GM18526 (cell line): ENCODE measurements around the gene RASGEF1B.

Experiments
- POLR2A ChIP-seq: IDR thresholded peaks from 3 replicates; pipeline ENCODE4 v1.6.1; 2011; ENCODE audit not compliant: insufficient read length; ENCODE audit errors: extremely low read depth

RASGEF1B gene

DNA sequence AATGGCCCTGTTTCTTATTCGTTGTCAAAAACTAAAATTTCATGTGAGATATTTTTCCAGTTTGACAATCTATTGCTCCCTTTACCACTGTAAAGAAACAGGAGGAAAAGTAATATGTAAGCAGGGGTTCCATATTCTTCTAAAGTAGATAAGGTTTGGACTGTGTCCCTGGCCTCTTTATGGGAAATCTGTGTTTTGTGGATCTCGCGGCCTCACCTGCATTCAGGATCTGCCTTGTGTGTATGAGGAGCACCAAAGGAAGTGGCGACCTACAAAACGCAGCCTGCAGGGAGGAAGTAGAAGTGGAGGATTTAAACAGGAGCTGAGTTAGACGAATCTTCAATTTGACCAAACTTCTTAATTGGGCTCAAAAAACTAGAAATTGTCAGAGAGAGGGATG, 67.0 kb downstream of the RASGEF1B start:
- TF ChIP-seq POLR2A = no peak

DNA sequence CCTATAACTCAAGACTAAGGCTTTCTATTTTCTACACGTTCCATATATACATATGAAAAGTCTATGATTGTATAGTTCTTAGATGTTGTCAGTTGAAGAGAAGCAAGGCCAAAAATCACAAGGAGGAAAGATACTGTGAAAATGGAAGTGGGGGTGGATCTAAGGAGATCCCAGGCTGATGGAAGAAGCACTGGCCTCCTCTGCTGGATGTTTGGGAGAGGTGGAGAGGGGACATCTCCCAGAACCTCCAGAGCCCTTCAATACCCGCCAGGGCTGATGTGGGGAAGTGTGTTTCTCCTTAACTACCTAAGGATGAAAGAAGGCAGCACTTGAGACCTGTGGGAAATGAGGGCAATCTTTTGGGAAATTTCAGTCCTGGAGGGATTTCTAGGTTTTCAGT, 67.4 kb downstream of the RASGEF1B start:
- no peak for TF ChIP-seq POLR2A

DNA sequence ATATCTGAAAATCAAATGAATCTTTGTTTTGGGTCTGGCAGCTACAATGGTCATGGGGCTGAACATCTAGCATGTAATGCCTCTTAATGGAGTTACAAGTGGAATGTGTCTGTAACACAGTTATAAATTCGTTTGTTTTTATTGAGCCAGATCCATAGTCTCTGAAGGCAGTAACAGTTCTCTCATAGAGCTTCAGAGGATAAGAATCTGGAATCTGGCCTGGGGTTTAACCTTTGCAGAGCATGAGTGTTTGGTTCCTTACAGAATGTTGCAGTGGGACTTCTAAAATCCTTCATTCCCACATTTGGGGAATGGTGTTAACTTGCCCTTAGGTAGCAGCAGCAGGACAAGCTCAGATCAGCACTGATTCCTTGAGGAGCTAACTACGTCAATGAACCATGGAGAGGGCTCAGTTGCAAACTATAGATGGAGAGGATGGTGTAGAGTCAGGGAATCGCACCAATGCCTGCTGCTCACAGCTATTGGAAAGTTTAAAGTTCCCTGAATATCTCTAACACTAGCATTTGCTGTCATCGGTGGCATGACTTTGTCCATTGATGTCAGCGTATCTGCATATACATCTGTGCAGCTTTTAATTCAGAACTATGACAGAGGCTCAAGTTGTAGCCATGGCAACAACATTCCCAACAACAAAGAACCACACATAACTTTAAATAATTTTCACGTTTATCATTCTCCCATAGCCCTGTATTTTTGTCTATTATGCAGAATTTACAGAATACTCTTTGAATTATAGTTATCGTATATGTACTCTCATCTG, 72.2 kb downstream of the RASGEF1B start:
- no peak for TF ChIP-seq POLR2A

DNA sequence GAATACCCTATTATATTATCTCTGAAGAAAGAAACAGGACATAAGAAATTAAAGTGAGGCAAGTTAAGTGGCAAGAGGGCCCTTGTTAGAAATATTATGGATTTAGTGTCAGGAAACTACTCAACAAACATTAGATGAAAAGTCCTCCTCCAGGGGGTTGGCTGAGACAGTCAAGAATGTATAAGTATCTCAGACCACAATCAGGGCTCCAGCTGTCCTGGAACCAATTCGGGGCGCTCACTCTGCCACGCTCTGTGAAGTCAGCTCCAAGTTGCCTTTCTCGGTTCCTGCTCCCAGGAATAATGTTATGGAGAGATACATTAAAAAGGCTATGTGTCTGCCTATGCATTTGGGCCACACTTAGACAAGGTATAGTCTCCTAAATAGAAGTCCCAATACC, 73.3 kb downstream of the RASGEF1B start:
- no peak for TF ChIP-seq POLR2A

DNA sequence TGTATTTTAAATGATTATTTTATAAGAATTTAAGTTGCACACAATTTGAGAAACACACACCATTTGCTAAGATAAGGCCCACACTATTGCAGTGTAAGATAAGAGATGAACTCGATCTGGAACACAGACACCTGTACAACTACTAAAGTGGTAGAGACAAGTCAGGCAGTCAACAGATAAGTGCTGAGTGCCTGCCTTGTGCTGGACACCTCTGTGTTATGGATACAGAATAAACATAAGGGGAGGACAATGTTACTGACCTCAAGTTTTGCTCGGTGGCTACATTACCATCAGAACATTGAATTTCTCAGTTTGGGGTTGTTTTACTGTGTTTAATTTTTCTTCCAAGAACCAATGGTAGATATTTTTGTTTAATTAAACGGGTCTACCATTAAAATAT, 74.1 kb downstream of the RASGEF1B start:
- no peak for TF ChIP-seq POLR2A

DNA sequence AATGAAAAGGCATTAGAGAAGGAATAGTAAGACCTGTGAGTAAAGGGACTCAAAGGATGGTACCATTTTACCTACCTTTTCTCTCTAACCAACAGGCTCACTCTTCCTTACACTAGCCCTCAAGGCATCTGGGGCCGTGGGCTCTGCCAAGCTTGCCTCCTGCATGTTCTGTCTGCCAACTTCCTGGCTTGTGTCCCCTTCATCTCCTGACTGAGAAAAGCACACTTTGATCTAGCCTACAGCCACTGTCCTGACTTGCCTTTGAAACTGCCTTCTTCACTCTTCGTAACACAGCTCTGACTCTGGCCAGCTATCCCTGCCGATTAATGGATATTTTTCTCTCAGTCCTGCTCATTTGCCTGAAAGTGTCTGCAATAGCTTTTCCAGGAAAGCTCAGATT, 76.5 kb downstream of the RASGEF1B start:
- TF ChIP-seq POLR2A = no peak

DNA sequence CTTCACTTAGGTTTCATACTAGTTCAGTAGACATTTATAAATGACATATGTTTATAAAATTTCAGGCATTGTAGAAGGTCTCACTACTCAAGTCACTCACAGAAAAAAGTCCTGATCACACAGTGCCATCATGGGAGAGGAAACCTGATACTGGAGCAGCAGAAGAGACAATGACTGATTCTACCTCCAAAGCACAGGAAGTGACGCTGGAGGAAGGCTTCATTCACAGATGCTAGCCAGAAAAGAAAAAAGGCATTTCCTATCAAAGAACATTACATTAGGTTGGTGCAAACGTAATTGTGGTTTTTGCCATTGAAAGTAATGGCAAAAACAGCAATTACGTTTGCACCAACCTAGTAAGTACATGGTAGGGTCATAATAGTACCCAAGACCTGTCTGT, 79.5 kb downstream of the RASGEF1B start:
- no peak for TF ChIP-seq POLR2A

DNA sequence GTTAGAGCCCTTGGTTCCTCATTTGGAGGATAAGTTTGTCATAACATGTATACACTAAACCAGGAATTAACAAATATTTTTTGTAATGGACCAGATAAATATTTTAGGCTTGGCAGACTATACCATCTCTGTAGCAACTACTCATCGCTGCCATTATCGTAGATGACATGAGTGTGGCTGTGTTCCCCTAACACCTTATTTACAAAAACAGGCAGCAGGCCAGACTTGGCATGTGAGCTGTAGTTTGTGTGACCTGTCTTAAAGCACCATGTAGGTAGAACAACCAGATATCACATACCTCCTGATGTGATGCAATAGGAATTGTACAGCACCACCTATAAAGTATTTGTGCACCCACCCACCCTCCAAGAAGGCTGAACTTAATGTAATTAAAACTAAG, 82.0 kb downstream of the RASGEF1B start:
- no peak for TF ChIP-seq POLR2A

DNA sequence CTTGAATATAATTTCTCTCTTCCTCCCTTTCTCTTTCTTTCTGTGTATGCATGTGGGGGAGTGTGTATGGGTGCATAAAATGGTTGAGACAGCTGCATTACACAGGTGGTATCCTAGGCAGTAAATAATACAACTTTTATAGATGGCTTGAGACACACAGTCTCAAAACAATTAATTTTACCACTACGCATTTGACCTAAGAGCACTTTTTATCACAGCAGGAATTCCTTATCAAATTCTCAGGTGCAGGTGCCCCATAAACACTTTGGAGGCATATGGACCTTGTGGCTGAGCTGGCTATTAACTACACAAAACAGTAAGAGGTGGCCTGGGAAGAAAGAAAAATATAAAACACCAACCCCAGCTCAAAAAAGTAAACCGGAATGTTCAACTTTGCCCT, 91.3 kb downstream of the RASGEF1B start:
- TF ChIP-seq POLR2A = no peak

DNA sequence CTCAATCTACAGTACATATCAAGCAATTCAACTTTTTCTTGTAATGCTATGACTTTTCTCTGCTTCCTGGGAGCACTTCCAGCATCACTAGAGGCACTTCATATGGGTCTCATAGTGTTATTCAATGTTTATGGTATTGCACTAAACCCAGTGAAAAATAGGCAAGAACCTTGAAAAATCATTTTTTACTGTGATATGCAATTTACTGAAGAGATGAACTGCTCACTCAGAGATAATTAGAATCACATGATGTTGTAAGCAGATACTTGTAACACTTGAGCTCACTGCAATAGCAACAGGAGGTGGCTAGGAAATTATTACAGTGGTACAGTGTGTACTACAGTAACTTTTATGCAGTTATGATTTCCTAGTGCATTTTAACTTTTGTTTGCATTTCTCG, 93.3 kb downstream of the RASGEF1B start:
- no peak for TF ChIP-seq POLR2A

DNA sequence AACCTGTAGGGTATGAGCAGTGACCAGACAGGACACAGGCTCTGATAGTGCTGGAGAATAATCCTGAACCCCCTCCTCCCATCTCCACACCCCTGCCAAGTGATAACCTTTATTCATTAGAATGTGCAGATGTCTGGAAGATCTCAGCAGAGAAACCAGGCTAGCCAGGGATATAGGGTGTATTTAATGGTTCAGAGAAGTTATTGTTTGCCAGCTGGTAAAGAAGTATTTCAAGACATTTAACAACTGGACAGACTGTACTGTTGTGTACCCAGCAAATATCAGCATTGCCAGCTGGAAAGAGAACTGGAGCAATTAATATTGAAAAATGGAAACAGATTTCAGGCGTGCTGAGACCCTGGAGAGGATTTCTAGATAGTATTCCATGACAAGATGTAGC, 94.5 kb downstream of the RASGEF1B start:
- no peak for TF ChIP-seq POLR2A

DNA sequence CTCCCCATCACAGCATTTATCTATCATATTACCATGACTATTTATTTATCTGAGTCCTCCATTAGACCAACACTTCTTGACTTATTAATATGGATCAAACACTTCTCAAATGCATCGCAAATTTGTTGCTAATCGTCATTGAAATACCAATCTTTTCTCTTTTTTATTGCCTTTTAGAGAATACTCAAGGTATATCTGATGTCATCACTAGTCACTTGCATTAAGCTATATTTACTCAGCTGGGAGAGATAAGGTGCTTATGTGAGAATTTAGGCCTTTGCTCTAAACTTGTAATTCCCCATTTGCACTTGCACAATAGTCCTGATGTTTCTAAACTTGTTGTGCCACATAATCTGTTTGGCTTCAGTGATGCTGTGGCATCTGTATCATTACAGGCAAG, 95.0 kb downstream of the RASGEF1B start:
- TF ChIP-seq POLR2A = no peak
